CD4-positive, alpha-beta T cell treated with Interleukin-17A for 4 hours (primary cell): ENCODE data around the gene SPINK1.
A peak's percentile ranks its signal among the peaks of the same experiment; 100 is the strongest.
"Not testable (repeated sequence)": the region's sequence is repeated elsewhere in the genome, so short reads cannot be mapped to it uniquely, and the experiment has no call there.

Source experiments
- DNase-seq: peaks from one replicate; pipeline ENCODE4 v3.0.0-alpha.2; 2020; ENCODE audit warnings: mixed read lengths

Gene SPINK1

DNA sequence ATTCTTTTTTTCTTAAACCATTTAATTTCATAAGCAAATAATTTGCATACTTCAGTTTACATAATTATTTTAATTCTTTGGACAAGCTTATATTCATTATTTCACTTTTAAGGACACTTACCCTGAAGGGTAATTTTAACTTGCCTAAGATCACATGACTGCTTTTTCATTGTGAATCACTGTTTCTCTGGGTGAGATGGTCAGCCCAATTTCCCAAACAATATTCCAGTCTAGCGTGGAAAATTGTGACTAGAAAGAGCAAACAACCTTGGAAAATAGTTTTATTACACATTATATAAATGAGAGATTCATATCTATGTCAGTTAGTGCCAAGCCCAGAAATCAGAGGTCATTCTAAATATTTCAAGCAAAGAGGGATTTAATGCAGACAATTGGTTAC is 27.5 kb downstream of the SPINK1 start:
- no peak for DNase-seq

DNA sequence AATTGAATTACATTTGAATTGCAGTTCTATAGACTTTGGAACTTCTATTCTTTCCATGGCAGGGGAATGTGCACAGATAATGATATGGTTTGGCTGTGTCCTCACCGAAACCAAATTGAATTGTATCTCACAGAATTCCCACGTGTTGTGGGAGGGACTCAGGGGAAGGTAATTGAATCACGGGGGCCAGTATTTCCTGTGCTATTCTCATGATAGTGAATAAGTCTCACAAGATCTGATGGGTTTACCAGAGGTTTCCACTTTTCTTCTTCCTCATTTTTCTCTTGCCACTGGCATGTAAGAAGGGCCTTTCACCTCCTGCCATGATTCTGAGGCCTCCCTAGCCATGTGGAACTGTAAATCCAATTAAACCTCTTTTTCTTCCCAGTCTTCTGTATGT is 28.3 kb downstream of the SPINK1 start:
- not testable (repeated sequence) for DNase-seq

DNA sequence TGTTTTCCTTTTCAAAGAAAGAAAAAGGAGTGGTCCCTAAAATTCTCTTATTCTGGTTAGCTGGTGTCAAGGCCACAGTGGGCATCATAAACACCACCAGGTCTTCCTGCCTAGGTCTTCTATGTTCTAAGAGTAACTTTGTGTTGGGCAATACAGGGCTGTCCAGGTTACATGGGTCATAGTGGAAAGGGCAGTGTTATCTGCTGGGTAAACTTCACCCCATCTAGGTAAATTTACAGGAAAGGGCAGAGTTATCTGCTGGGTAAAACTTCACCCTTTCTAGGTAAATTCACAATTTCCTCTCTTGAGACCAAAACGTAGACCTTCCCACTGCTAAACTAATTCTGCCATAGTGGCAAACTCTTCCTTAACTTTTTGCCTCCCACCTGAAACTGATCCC is 30.0 kb downstream of the SPINK1 start:
- no peak for DNase-seq

DNA sequence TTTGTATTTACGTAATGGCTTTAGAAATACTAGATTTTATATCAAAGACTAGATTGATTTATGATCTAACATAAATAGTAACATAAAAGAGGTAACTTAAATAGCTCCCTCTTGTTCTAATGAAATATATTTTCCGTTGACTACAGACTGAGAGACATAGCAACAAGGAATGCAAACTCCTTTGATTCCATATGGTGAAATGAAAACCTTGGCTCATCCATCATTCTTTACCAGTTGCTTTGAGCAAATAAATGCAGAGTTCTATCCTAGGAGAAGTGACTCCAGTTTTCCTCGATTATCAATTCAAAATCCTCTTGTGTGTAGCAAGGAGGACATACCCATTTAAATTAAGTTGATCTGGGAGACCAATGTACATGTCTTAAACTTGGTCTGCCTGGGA is 31.0 kb downstream of the SPINK1 start:
- DNase-seq, result no peak

DNA sequence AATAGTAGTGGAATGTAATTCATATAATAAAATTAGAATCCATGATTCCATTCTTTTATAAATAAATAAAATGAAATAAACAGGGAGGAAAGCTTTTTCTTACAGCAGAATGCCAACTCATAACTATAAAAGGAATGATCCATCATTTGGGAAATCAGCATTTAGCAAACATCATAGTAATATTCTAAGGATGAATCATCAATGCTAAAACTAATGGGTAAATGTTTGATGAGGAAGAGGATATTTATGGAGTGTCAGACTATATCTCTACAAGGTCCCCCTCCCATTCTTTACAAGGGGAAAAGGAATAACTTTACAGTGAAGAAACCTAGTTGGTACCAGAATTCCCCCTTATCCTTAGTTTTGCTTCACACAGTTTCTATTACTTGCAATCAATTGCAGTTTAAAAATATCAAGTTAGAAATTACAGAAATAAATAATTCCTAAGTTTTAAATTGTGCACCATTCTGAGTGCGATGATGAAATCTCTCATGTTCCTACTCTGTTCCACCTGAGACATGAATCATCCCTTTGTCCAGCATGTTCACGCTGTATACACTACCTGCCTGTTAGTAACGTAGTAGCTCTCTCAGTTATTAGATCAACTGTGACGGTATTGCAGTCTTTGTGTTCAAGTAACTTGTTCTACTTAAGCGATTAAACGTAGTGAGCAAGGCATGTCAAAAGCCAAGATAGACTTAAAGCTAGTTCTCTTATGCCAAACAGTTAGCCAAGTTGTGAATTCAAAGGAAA is 34.7 kb downstream of the SPINK1 start:
- DNase-seq, result no peak

DNA sequence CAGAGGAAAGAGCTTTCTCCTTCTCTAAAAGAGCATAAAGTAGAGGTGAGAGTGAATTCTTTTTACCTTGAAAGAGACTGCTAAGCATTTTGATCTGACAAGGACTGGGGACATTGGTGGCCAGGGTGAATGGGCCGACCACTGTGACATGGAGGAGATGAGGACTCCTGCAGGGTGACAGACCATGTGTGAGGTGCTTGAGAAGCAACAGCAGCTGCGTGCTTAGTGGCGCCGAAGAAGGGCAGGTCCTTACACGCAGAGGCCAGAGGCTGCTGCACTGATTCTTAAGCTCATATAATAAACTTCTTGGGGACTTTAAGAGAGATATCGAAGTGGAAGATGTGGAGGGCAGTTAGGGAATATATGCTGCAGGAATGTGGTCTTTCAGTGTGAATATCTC is 40.3 kb downstream of the SPINK1 start:
- DNase-seq, result no peak

DNA sequence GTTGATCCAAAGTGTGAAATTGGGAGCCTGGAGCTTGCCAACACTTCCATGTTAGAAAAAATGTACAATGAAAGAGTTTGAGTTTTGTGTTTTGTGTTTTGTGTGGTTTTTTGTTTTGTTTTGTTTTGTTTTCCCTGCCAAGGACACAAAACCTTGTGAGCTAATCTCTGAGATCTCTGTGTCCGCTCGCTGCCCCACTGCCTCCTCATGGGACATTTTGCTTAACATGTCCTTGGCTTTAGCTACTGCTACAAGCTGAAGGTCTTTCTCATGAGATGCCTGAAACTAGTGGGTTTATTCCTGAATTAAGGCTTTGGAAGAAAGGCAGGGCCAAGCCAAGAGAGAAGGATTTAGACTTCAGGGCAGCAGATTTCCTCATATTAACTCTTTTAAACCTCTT is 41.7 kb downstream of the SPINK1 start:
- DNase-seq, result no peak

DNA sequence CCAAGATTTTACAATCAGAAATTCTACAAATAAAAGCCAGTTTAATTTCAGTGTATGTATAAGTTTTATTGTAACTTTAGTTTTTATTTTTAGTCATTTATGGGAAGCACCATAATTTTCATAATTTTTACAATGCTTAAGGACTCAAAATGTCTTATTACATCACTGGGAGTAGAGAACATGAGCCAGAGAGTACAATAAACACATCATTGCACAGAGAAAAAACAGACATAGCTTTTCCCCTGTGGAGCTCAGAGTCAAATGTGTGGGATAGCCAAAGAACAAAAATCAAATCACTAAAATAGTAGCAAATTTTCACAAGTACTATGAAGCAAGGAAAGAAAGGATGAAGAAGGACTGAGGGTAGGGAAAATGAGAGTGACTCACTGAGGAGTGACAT is 43.4 kb downstream of the SPINK1 start:
- DNase-seq, result no peak

DNA sequence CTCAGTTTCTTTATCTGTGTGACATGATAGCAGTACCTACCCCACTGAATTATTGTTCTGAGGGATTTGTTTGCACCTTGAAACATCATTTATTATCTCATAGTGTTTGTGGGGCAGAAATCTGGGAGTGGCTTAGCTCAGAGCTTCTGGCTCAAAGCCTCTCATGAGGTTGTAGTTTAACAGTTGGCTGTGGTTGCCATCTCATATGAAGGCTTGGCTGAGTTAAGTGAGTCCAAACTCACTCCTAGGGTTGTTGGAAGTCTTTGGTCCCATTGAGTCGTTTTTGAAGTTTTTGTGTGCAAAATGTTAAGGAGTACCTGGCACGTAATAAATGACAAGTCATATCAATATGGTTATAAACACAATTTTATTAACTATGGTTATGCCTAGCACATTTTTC is 45.3 kb downstream of the SPINK1 start:
- DNase-seq, result no peak

DNA sequence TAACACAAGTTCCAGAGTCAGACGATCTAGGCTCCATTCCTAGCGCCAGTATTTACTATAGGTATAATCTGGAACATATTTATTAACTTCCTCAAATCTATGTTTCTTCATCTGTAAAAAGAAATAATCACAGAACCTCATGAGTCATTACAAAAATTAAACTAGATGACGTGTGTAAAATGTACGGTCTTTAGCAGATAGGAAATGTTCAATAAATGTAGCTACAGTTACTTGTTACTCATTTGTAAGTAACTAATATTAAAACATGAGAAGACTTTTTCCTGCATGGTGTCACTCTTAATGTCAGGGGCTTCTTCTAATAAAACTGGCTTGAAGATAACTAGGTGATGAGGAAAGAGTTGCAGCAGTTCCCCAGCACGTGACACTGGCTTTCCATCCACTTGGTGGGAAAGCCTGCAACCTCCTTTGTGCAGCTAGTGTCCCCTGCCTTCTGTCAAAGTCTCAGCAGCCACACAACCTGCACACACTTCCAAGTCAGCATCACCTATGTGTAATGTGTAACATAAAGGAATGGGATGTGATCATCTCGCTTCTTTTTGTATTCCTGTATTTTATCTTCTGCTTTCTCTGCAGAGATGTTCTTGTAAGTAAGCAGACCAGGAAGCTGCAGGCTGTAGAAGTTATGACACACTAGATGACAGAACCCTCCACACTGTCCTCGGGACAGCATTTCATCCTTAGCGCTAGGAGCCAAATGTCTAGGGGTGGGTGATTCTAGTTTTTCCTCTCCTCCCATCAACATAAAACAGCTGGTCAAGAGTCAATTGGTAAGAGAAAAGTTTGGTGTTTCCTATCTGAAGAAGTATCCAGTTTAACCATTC is 47.1 kb downstream of the SPINK1 start:
- no peak for DNase-seq

DNA sequence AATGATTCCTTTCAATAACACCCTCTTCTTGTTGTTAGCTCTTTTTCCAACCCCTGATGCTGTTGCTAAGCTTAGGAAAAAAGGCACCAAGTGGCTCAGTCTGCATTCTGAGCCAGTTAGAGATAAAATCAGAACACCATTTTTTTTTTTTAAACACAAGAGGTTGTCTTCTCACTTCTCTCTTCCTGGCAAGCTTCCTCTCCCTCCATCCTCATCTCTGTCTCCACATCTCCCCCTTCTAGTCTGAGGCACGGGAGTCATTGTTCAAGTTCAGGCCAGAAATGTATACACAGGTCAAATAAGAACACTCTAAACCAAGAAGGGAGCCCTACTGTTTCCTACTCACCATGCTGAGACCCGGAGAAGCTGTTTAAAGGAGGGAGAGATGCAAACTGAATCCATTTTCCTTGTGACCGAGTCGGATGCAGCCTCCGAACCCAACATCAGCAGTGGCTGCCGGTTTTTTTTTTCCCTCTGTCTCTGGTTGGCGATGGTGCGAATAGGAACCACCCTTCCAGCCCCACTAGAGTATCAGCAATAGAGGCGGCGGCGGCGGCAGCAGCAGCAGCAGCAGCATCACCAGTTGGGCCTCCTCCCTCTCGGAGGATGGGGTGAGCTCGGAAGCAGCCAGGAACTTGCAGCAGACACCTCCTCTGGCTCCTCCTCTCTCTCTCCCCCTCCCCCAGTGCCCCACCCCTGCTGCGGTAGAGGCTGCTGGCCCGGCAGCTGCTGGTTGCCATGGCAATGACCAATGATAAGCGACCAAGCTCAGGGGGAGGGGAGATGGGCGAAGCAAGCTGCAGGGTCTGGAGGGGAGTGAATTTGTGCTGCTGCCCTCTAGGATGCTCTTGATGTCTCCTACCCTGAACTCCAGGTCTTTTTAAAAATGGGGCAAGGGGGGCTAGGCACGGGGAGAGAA is 49.1 kb downstream of the SPINK1 start, which contains the start of gene JAKMIP2:
Gene JAKMIP2 (minus strand): TSS at position 619 of the 919 bp plus-strand sequence. CDS start 110,922 bp downstream, outside the sequence.
- peak; percentile 85 for DNase-seq

DNA sequence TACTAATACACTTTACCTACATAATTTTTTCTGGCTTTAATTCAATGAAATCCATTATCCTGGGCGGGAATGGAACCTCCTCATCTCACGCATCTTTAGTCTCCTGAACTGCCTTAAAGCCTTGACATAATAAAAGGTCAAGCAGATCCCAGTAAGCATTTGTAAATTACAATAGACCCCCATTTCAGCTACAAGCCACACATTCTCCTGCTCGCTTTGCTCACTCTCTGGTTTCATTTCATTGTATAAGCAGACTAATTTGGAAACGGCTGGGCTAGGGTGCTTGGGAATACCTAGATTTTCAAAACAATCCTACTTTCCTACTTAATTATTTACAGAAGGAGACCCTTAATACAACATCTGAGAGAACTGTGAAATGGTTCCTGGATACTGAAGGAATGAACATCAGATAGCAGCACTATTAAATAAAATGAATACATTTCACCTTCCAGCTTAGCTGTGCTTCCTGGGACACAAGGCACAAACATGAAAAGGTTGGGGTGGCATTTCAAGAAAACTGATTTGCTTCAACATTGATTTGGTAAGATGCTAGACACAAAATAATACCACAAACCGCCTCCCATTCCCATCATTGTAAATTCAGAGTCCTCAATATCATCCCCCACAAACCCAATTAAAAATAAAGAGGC is 50.4 kb downstream of the SPINK1 start:
- DNase-seq, result no peak

DNA sequence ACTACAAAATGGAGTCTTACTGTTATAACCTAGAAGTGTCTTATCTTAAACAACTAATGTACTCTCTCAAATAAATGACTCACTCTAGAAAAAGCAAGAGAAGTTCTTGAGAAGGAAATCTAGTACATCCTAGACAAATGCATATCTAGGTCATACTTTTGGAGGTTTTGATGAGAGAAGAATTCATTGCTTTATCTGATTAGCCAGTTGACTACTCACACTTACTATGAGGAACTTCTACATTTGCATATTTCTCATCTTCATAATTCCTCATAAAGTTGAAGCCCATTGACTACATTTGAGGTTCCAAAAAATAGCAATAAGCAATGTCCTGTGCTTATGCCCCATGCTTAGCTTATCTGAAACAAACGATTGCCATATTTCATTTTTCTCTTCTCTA is 51.8 kb downstream of the SPINK1 start:
- DNase-seq, result no peak

DNA sequence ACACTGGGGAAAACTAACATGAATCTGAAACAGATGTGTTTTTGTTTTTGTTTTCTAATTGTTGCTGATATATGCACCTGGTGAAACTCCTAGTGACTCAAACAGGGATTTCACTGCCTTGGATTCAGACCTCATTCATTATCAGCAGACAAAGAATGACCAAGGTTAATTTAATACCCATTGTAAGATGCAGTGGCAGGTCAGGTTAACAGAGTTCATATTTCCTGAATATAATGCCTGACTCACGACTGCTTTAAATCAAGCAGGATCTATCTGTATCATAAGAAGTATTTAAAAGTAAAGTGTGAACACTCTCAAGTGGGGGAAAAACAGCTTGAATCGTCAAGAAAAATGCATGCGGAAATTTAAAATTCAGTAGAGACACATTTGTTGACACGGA is 54.5 kb downstream of the SPINK1 start:
- no peak for DNase-seq
